Astrocyte (in vitro differentiated cells and primary cell): ENCODE data around the gene AFF3. TPM values are rescaled to one million over a fixed set of nuclear protein-coding genes. Genes with fewer than 3 reads are reported as not detected.

Experiments
- DNase-seq: peaks from one replicate; pipeline ENCODE4 v3.0.0-alpha.2; 2010; ENCODE audit warnings: low read depth
- FAIRE-seq: peaks from 2 replicates; lab custom pipeline; 2011; peaks lifted over from hg19 to GRCh38; lab: Jason Lieb, UNC
- H2AFZ ChIP-seq: 2 replicates; pipeline ENCODE4 v1.6.0; 2012; ENCODE audit warnings: low read depth, low read length, inconsistent platforms
- H3K27ac ChIP-seq: 2 replicates; pipeline ENCODE4 v1.5.1; 2011; ENCODE audit warnings: low read depth, low read length, inconsistent platforms
- H3K27me3 ChIP-seq: 2 replicates; pipeline ENCODE4 v1.6.0; 2011; ENCODE audit warnings: low read length, inconsistent platforms; ENCODE audit not compliant: insufficient read depth
- H3K36me3 ChIP-seq: 2 replicates; pipeline ENCODE4 v1.5.1; 2011; ENCODE audit warnings: low read length, inconsistent platforms; ENCODE audit not compliant: insufficient read depth
- H3K4me1 ChIP-seq: 2 replicates; pipeline ENCODE4 v1.5.1; 2011; ENCODE audit warnings: low read length, inconsistent platforms; ENCODE audit not compliant: insufficient read depth
- H3K4me2 ChIP-seq: 2 replicates; pipeline ENCODE4 v1.6.0; 2012; ENCODE audit warnings: low read length, inconsistent platforms
- H3K4me3 ChIP-seq: 2 replicates; pipeline ENCODE4 v1.5.1; 2011; ENCODE audit warnings: low read depth, mild to moderate bottlenecking, low read length, inconsistent platforms; ENCODE audit not compliant: insufficient read depth
- H3K79me2 ChIP-seq: 2 replicates; pipeline ENCODE4 v1.6.0; 2012; ENCODE audit warnings: mild to moderate bottlenecking, low read length, inconsistent platforms; ENCODE audit not compliant: insufficient read depth
- H3K9ac ChIP-seq: 2 replicates; pipeline ENCODE4 v1.6.0; 2012; ENCODE audit warnings: mild to moderate bottlenecking, low read length, inconsistent platforms
- H3K9me3 ChIP-seq: 2 replicates; pipeline ENCODE4 v1.5.1; 2012; ENCODE audit warnings: low read depth, mild to moderate bottlenecking, low read length, inconsistent platforms; ENCODE audit not compliant: insufficient read depth
- H4K20me1 ChIP-seq: 2 replicates; pipeline ENCODE4 v1.6.0; 2012; ENCODE audit warnings: low read length, inconsistent platforms; ENCODE audit not compliant: insufficient read depth
- H3K27ac Mint-ChIP-seq: one replicate; pipeline ENCODE4 v1.8.0; 2021; ENCODE audit warnings: mild to moderate bottlenecking, mixed read lengths; ENCODE audit not compliant: unreplicated experiment
- H3K27me3 Mint-ChIP-seq: one replicate; pipeline ENCODE4 v1.8.0; 2021; ENCODE audit warnings: low read depth, mixed read lengths; ENCODE audit not compliant: unreplicated experiment
- H3K36me3 Mint-ChIP-seq: one replicate; pipeline ENCODE4 v1.8.0; 2021; ENCODE audit warnings: low read depth, mixed read lengths; ENCODE audit not compliant: unreplicated experiment
- H3K4me1 Mint-ChIP-seq: one replicate; pipeline ENCODE4 v1.8.0; 2021; ENCODE audit warnings: low read depth, mixed read lengths; ENCODE audit not compliant: unreplicated experiment
- H3K4me3 Mint-ChIP-seq: one replicate; pipeline ENCODE4 v1.8.0; 2021; ENCODE audit warnings: mild to moderate bottlenecking, moderate library complexity, mixed read lengths; ENCODE audit not compliant: unreplicated experiment
- H3K9me3 Mint-ChIP-seq: one replicate; pipeline ENCODE4 v1.8.0; 2021; ENCODE audit warnings: mild to moderate bottlenecking, mixed read lengths; ENCODE audit not compliant: unreplicated experiment
- EZH2 ChIP-seq: IDR thresholded peaks from 2 replicates; pipeline ENCODE4 v1.6.1; 2012; ENCODE audit warnings: mild to moderate bottlenecking, low read length, inconsistent platforms; ENCODE audit not compliant: insufficient read depth
- total RNA-seq: library from RNA; stranded (reverse); gene quantifications from 2 replicates; pipeline ENCODE4 v1.2.1, GENCODE V29; 2021
- TF ChIP-seq, protein P1 (sequence below): IDR thresholded peaks from 2 replicates; pipeline ENCODE4 v1.5.1; 2011; ENCODE audit warnings: low read depth, mild to moderate bottlenecking, inconsistent platforms, low read length, moderate library complexity; ENCODE audit not compliant: insufficient read depth

Gene AFF3
- total RNA-seq, 1 donor from 2014 or later, result 14.7 TPM

DNA sequence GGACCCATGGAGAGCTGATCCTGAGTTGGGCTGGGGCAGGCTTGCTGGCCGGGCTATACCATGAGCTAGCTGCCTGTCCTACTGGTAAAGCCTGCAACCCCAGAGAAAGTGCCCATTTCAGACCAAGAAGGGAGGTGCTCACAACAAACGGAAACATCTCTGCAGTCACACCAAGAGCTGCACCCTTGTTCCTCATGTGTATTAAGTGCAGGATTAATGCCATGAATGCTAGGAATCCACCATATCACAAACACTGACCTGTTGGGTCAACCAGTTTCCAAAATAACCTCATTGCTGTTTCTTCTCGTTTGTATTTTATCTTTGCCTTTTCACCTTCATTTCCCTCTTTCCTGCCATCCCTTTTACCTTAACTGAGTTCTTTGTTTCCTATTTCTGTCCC lies 69.9 kb downstream of the AFF3 start:
- no peaks in the 10 kb centered on the region for H3K36me3 ChIP-seq
- H4K20me1 ChIP-seq, result peaks cover 4% of the 10 kb centered on the region
- Mint-ChIP-seq H3K27ac (no peak overlapping the region), H3K9me3 (peaks cover 2% of the 10 kb centered on the region), H3K4me1 (peaks cover 3% of the 10 kb centered on the region), H3K36me3 (peaks cover 5% of the 10 kb centered on the region), H3K27me3 (peaks cover 6% of the 10 kb centered on the region), H3K4me3 (no peak overlapping the region)
- H3K27ac ChIP-seq, result no peak overlapping the region
- no peak overlapping the region for H2AFZ ChIP-seq
- H3K4me1 ChIP-seq, result no peaks in the 10 kb centered on the region
- no peak overlapping the region for H3K4me2 ChIP-seq
- no peaks in the 10 kb centered on the region for H3K79me2 ChIP-seq
- H3K27me3 ChIP-seq, result no peaks in the 10 kb centered on the region
- H3K9me3 ChIP-seq, result no peaks in the 10 kb centered on the region
- DNase-seq, result no peak
- no peak overlapping the region for H3K4me3 ChIP-seq
- no peak for FAIRE-seq
- TF ChIP-seq, protein P1, sequence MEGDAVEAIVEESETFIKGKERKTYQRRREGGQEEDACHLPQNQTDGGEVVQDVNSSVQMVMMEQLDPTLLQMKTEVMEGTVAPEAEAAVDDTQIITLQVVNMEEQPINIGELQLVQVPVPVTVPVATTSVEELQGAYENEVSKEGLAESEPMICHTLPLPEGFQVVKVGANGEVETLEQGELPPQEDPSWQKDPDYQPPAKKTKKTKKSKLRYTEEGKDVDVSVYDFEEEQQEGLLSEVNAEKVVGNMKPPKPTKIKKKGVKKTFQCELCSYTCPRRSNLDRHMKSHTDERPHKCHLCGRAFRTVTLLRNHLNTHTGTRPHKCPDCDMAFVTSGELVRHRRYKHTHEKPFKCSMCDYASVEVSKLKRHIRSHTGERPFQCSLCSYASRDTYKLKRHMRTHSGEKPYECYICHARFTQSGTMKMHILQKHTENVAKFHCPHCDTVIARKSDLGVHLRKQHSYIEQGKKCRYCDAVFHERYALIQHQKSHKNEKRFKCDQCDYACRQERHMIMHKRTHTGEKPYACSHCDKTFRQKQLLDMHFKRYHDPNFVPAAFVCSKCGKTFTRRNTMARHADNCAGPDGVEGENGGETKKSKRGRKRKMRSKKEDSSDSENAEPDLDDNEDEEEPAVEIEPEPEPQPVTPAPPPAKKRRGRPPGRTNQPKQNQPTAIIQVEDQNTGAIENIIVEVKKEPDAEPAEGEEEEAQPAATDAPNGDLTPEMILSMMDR, result no peak
- TF ChIP-seq EZH2, result no peak
- H3K9ac ChIP-seq, result no peak overlapping the region

DNA sequence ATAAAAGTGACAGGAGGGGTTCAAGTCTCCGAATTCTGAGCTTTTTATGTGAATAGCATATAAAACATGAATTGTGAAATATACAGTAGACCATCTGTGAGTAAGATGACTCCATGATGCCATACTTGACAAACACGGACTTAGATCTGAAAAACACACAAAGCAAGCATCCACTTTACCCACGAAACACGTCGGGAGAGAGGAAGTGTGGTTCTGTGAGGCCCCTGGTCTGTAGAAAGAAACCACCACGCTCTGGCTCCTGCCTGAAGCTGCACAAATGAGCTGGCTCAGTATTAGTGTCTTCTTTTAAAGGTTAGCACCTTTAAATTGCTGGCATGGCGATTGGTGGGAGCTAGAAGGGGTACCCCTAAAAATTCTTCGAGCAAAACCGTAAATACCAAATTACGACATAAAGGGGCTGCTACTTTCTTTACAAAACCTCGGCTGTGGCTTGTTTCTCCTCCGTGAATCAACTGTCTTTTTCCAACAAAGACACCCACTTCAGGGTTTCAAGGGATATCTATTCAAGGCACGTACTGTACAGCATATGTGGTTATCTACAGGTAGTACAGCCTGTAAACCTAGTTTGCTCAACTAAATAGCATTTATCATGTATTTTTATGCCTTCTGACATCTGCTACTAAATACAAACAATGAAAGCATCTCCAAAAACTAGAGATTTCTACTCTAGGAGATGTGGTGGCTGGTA lies 70.9 kb downstream of the AFF3 start:
- DNase-seq, result no peak
- H3K36me3 ChIP-seq, result no peaks in the 10 kb centered on the region
- no peaks in the 10 kb centered on the region for H3K27me3 ChIP-seq
- no peak overlapping the region for H3K9ac ChIP-seq
- TF ChIP-seq, protein P1, result no peak
- no peak for TF ChIP-seq EZH2
- FAIRE-seq, result peak; percentile 23
- H3K4me2 ChIP-seq, result no peak overlapping the region
- no peaks in the 10 kb centered on the region for H3K9me3 ChIP-seq
- Mint-ChIP-seq H3K9me3 (peaks cover 2% of the 10 kb centered on the region), H3K4me3 (no peak overlapping the region), H3K27ac (no peak overlapping the region), H3K36me3 (peaks cover 5% of the 10 kb centered on the region), H3K4me1 (peaks cover 3% of the 10 kb centered on the region), H3K27me3 (peaks cover 6% of the 10 kb centered on the region)
- H3K4me1 ChIP-seq, result no peaks in the 10 kb centered on the region
- no peaks in the 10 kb centered on the region for H3K79me2 ChIP-seq
- no peak overlapping the region for H2AFZ ChIP-seq
- H4K20me1 ChIP-seq, result peaks cover 4% of the 10 kb centered on the region
- no peak overlapping the region for H3K27ac ChIP-seq
- H3K4me3 ChIP-seq, result no peak overlapping the region

DNA sequence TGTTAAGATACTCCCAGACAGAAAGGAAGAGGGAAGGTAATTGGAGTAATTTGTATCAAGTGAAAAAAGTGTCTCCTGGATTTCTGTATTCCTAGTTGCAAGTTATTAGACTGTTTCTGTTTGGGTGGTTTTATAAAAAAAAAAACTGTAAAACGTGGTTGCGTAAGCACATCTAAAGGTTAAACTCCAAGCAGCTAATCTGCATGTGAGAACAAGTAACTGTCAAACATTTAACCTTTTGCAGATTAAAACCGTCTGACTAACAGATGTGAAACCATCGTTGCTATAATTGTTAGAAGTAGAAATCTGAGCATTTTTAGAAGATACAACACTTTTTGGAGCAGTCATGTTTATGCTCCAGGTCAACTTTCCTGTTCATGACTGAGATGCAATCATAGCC lies 72.3 kb downstream of the AFF3 start:
- Histone ChIP-seq H3K9ac (no peak overlapping the region), H3K27ac (no peak overlapping the region), H2AFZ (no peak overlapping the region), H4K20me1 (peaks cover 4% of the 10 kb centered on the region), H3K27me3 (no peaks in the 10 kb centered on the region), H3K36me3 (no peaks in the 10 kb centered on the region), H3K4me3 (no peak overlapping the region), H3K9me3 (no peaks in the 10 kb centered on the region), H3K4me1 (no peaks in the 10 kb centered on the region), H3K4me2 (no peak overlapping the region), H3K79me2 (no peaks in the 10 kb centered on the region)
- Mint-ChIP-seq H3K4me1 (peaks cover 3% of the 10 kb centered on the region), H3K4me3 (no peak overlapping the region), H3K27ac (no peak overlapping the region), H3K9me3 (peaks cover 2% of the 10 kb centered on the region), H3K27me3 (peaks cover 6% of the 10 kb centered on the region), H3K36me3 (peaks cover 5% of the 10 kb centered on the region)
- DNase-seq, result peak; percentile 41
- no peak for TF ChIP-seq EZH2
- TF ChIP-seq, protein P1, result no peak
- FAIRE-seq, result no peak
